ENCODE data around the gene VSTM2L. TPM values are rescaled to one million over a fixed set of nuclear protein-coding genes. Genes with fewer than 3 reads are reported as not detected.

VSTM2L gene
- total RNA-seq, 1 donor from 2014 or later, result not detected

- H3K27ac ChIP-seq, result no peak overlapping the region
- no peaks in the 10 kb centered on the region for H3K27me3 ChIP-seq
- DNase-seq (ENCODE audit: extremely low spot score in 2 of 2), result no peak
- H3K9me3 ChIP-seq, result no peaks in the 10 kb centered on the region
- H3K36me3 ChIP-seq, result no peaks in the 10 kb centered on the region
- no peak for TF ChIP-seq POLR2AphosphoS5 (IDR thresholded peaks at IDR 0.05; ENCODE audit: insufficient read depth in 1 of 2, low read depth in 1 of 2)
- no peak for TF ChIP-seq CTCF (IDR thresholded peaks at IDR 0.05)
- no peak for TF ChIP-seq POLR2A (IDR thresholded peaks at IDR 0.05)
- no peak overlapping the region for H3K4me3 ChIP-seq
- no peaks in the 10 kb centered on the region for H3K4me1 ChIP-seq
- intact Hi-C loops (cut with DNase I), result no loop called here
Observed at GRCh38 chr20:37926612-37927011, 23.7 kb downstream of the VSTM2L start.

GRCh38 chr20:37927410-37928095, 24.6 kb downstream of the VSTM2L start:
- intact Hi-C loops (cut with DNase I), result no loop called here
- Histone ChIP-seq H3K27ac (no peak overlapping the region), H3K36me3 (no peaks in the 10 kb centered on the region), H3K9me3 (no peaks in the 10 kb centered on the region), H3K4me3 (no peak overlapping the region), H3K27me3 (no peaks in the 10 kb centered on the region), H3K4me1 (no peaks in the 10 kb centered on the region)
- no peak for DNase-seq (ENCODE audit: extremely low spot score in 2 of 2)
- TF ChIP-seq POLR2A (IDR thresholded peaks at IDR 0.05), result no peak
- no peak for TF ChIP-seq CTCF (IDR thresholded peaks at IDR 0.05)
- no peak for TF ChIP-seq POLR2AphosphoS5 (IDR thresholded peaks at IDR 0.05; ENCODE audit: insufficient read depth in 1 of 2, low read depth in 1 of 2)

GRCh38 chr20:37928996-37929682, 26.2 kb downstream of the VSTM2L start:
- H3K4me3 ChIP-seq, result no peak overlapping the region
- H3K36me3 ChIP-seq, result no peaks in the 10 kb centered on the region
- H3K27me3 ChIP-seq, result no peaks in the 10 kb centered on the region
- no peaks in the 10 kb centered on the region for H3K9me3 ChIP-seq
- intact Hi-C loops (cut with DNase I), result no loop called here
- no peak for TF ChIP-seq CTCF (IDR thresholded peaks at IDR 0.05)
- TF ChIP-seq POLR2A (IDR thresholded peaks at IDR 0.05), result no peak
- TF ChIP-seq POLR2AphosphoS5 (IDR thresholded peaks at IDR 0.05; ENCODE audit: insufficient read depth in 1 of 2, low read depth in 1 of 2), result no peak
- H3K27ac ChIP-seq, result no peak overlapping the region
- H3K4me1 ChIP-seq, result no peaks in the 10 kb centered on the region
- no peak for DNase-seq (ENCODE audit: extremely low spot score in 2 of 2)

- Histone ChIP-seq H3K4me1 (no peaks in the 10 kb centered on the region), H3K36me3 (no peaks in the 10 kb centered on the region), H3K9me3 (no peaks in the 10 kb centered on the region), H3K27me3 (no peaks in the 10 kb centered on the region), H3K27ac (no peak overlapping the region), H3K4me3 (no peak overlapping the region)
- TF ChIP-seq CTCF (IDR thresholded peaks at IDR 0.05) (no peak), POLR2AphosphoS5 (IDR thresholded peaks at IDR 0.05; ENCODE audit: insufficient read depth in 1 of 2, low read depth in 1 of 2) (no peak), POLR2A (IDR thresholded peaks at IDR 0.05) (no peak)
- intact Hi-C loops (cut with DNase I), result no loop called here
- DNase-seq (ENCODE audit: extremely low spot score in 2 of 2), result no peak
Observed at GRCh38 chr20:37929683-37930014, 26.7 kb downstream of the VSTM2L start.

Data from vagina (tissue), 2 donors.